ENCODE results near the gene CRTC3. TPM values are rescaled to one million over a fixed set of nuclear protein-coding genes. Genes with fewer than 3 reads are reported as not detected.

Gene CRTC3
- total and polyA plus RNA-seq, 2 of the 4 experiments (the other 2 are of a cell fraction): 4.7 to 14.8 TPM

DNA sequence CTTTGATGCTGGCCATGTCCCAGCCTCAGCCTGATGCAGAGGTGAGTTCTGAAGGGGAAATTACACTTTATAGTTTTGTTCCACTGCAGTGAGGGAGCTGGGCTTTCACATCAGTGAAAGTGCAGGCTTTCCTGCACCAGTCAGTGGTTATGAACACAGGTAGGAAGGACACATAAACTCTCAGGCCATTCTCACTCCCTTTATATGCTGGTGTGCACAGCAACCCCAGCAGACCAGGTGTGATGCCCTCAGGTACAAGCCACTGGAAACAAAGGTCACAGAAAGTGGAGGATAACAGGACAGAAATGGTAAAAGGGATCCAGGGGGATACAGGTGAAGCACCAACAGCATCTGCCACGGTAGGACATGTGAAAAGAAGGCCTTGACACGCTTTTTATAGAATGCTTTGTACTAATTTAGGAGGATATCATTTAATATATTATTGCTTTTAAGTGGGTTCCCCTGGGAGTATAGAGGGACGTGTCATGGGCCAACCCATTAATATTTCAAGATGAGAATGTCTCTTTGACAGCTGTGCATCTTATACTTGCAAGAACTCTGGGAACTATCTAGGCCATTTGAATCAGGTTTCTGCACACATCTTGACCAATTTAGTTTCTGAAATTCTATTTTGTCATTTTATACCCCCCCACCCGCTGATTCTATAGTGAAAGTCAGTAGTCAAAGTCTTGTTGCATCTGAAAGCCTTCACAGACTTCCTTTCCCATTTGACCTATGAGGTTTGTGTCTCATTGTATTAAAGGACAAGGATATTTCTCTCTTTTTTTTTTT is 162.5 kb downstream of the CRTC3 start (continued):
- TF ChIP-seq BHLHE40 (IDR thresholded peaks at IDR 0.05; ENCODE audit: low read depth, low read length): no peak

Other genes with a start within 250 kb of the CRTC3 start
- gene ZNF774, start 177.6 kb upstream of the CRTC3 start, total RNA-seq (2012; rRNA removed): 1.1 TPM in 2 replicates
- 0.90 and 0.91 TPM in 2 replicates for gene ZNF774, start 177.6 kb upstream of the CRTC3 start, polyA plus RNA-seq (2012; rRNA removed)
- 207 and 246 TPM in 2 replicates for gene IQGAP1, start 141.7 kb upstream of the CRTC3 start, total RNA-seq (2012; rRNA removed)
- 87.5 and 93.4 TPM in 2 replicates for gene IQGAP1, start 141.7 kb upstream of the CRTC3 start, polyA plus RNA-seq (2012; rRNA removed)
- gene BLM, start 187.4 kb downstream of the CRTC3 start, total RNA-seq (2012; rRNA removed): 6.5 and 7.2 TPM in 2 replicates
- gene BLM, start 187.4 kb downstream of the CRTC3 start, polyA plus RNA-seq (2012; rRNA removed): 2.3 and 2.5 TPM in 2 replicates